K562 (cell line): ENCODE data around the gene BEND4. TPM values are rescaled to one million over a fixed set of nuclear protein-coding genes. Genes with fewer than 3 reads are reported as not detected.

Experiments
- ATAC-seq: fragments of 200-7000 bp; cut with Tn5 transposase; 3 replicates; pipeline ENCODE4 v1.9.1; 2020; ENCODE audit warnings: moderate library complexity
- BruUV-seq: library from RNA; stranded (reverse); fragments of 400-500 nt; replicated peaks from 2 replicates; lab custom pipeline; 2021; lab: Mats Ljungman, UMichigan
- CTCF ChIA-PET: fragments of 300-600 bp; formaldehyde crosslinking; extraction: SDS; loops from one replicate; lab custom pipeline; 2021; ENCODE audit warnings: low intra/inter-chr PET ratio; lab: Yijun Ruan, JAX
- POLR2A ChIA-PET: fragments of 300-600, 350-650 bp; sonication (Branson Sonifier 250); formaldehyde crosslinking; extraction: SDS; loops from one replicate; lab custom pipeline; 2021; ENCODE audit warnings: antibody characterized with exemption, inconsistent platforms; lab: Yijun Ruan, JAX
- DNase-seq, 4 experiments: peaks; one replicate each; pipeline versions ENCODE4 v3.0.0 to v3.0.0-alpha.2; 2011 to 2018; ENCODE audit warnings: low spot score in 3 of 4, mixed read lengths in 3 of 4; ENCODE audit errors: extremely low read depth in 1 of 4
- FAIRE-seq: peaks from 2 replicates; lab custom pipeline; 2011; peaks lifted over from hg19 to GRCh38; lab: Jason Lieb, UNC
- H2AFZ ChIP-seq: 2 replicates; pipeline ENCODE4 v1.6.0; 2011; ENCODE audit warnings: low read depth, low read length, control low read depth, inconsistent platforms
- H3K27ac ChIP-seq: fragments of 200-600 bp; 3 replicates; pipeline ENCODE4 v1.8.0; 2011; ENCODE audit warnings: low read depth, mild to moderate bottlenecking, control low read depth, inconsistent platforms, low read length, moderate library complexity, mixed read lengths; ENCODE audit errors: extremely low read depth
- H3K27me3 ChIP-seq, 2 experiments: fragments of 300-600 bp in 1 of 2; 2 replicates in 1 of 2; 3 replicates in 1 of 2; pipeline versions ENCODE4 v1.6.0 to v1.8.0; 2011; ENCODE audit warnings: inconsistent platforms in 2 of 2, low read length in 2 of 2, mild to moderate bottlenecking in 1 of 2, mixed read lengths in 1 of 2, moderate library complexity in 1 of 2; ENCODE audit not compliant: control insufficient read depth in 2 of 2, insufficient read depth in 2 of 2
- H3K36me3 ChIP-seq: fragments of 300-600 bp; 3 replicates; pipeline ENCODE4 v1.8.0; 2011; ENCODE audit warnings: mild to moderate bottlenecking, low read length, inconsistent platforms; ENCODE audit not compliant: control insufficient read depth, insufficient read depth
- H3K4me1 ChIP-seq, 2 experiments: fragments of 200-600 bp in 1 of 2; replicated peaks in 1 of 2; 2 replicates in 1 of 2; 3 replicates in 1 of 2; pipeline versions ENCODE4 v1.5.1 to v1.8.0; 2011; ENCODE audit warnings: inconsistent platforms in 2 of 2, low read length in 2 of 2, mild to moderate bottlenecking in 1 of 2, mixed read lengths in 1 of 2, moderate library complexity in 1 of 2; ENCODE audit not compliant: control insufficient read depth in 2 of 2, insufficient read depth in 2 of 2
- H3K4me2 ChIP-seq: 2 replicates; pipeline ENCODE4 v1.6.1; 2011; ENCODE audit warnings: low read length, control low read depth, inconsistent platforms, mixed read lengths; ENCODE audit not compliant: insufficient read depth
- H3K4me3 ChIP-seq: fragments of 200-600 bp; sonication (generic), shearing (Covaris generic); 2 replicates; pipeline ENCODE4 v1.5.1; 2016; ENCODE audit warnings: control low read depth, inconsistent platforms
- H3K79me2 ChIP-seq: fragments of 200-600 bp; 3 replicates; pipeline ENCODE4 v1.8.0; 2011; ENCODE audit warnings: low read length, inconsistent platforms; ENCODE audit not compliant: control insufficient read depth, insufficient read depth
- H3K9ac ChIP-seq, 2 experiments: 2 replicates each; pipeline versions ENCODE4 v1.6.0 to v1.6.1; 2011; ENCODE audit warnings: low read depth in 2 of 2, low read length in 2 of 2, control low read depth in 1 of 2, inconsistent platforms in 1 of 2, mild to moderate bottlenecking in 1 of 2, mixed read lengths in 1 of 2; ENCODE audit not compliant: insufficient read depth in 1 of 2
- H3K9me1 ChIP-seq: one replicate; pipeline ENCODE4 v1.6.0; 2011; ENCODE audit warnings: inconsistent platforms, mild to moderate bottlenecking, low read length, moderate library complexity; ENCODE audit not compliant: control insufficient read depth, insufficient read depth
- H3K9me3 ChIP-seq: replicated peaks from 2 replicates; pipeline ENCODE4 v1.5.1; 2011; ENCODE audit warnings: low read depth, low read length, inconsistent platforms; ENCODE audit not compliant: control insufficient read depth, insufficient read depth
- H4K20me1 ChIP-seq: replicated peaks from 2 replicates; pipeline ENCODE4 v1.6.1; 2011; ENCODE audit warnings: low read length, inconsistent platforms, mixed read lengths; ENCODE audit not compliant: control insufficient read depth, insufficient read depth
- CEBPG ChIP-seq, 3 experiments: fragments of 200-800 bp in 1 of 3; sonication (Bioruptor generic) in 1 of 3; sonication (generic) in 1 of 3; formaldehyde crosslinking in 1 of 3; IDR thresholded peaks in 2 of 3; conservative IDR thresholded peaks in 1 of 3; 2 replicates each; pipeline versions ENCODE4 v1.6.1 to v1.8.0; 2016 to 2022; ENCODE audit warnings: missing compliant biosample characterization in 2 of 3, missing genetic modification characterization in 2 of 3, mild to moderate bottlenecking in 1 of 3, missing genetic modification reagents in 1 of 3
- MITF ChIP-seq: IDR thresholded peaks from 2 replicates; pipeline ENCODE4 v1.6.1; 2014; ENCODE audit warnings: antibody characterized with exemption
- NBN ChIP-seq: fragments of 450-650 bp; IDR thresholded peaks from 2 replicates; pipeline ENCODE4 v1.6.1; 2016; ENCODE audit warnings: low read depth, mild to moderate bottlenecking
- PHB2 ChIP-seq: fragments of 450-650 bp; IDR thresholded peaks from 2 replicates; pipeline ENCODE4 v1.6.1; 2017; ENCODE audit warnings: low read depth
- PTTG1 ChIP-seq: fragments of 450-650 bp; IDR thresholded peaks from 2 replicates; pipeline ENCODE4 v1.6.1; 2016; ENCODE audit warnings: low read depth, mild to moderate bottlenecking, missing genetic modification characterization, missing compliant biosample characterization
- XRCC5 ChIP-seq: fragments of 200-400 bp; formaldehyde crosslinking; IDR thresholded peaks from 2 replicates; pipeline ENCODE4 v1.6.1; 2017; ENCODE audit warnings: low read depth, mild to moderate bottlenecking, low read length
- ZBTB8A ChIP-seq: fragments of 450-650 bp; IDR thresholded peaks from 2 replicates; pipeline ENCODE4 v1.6.1; 2018; ENCODE audit warnings: mild to moderate bottlenecking, moderate library complexity; ENCODE audit not compliant: partially characterized antibody
- ZNF583 ChIP-seq: fragments of 250-450 bp; sonication (Bioruptor Pico); IDR thresholded peaks from 2 replicates; pipeline ENCODE4 v1.4.0; 2020
- ZNF717 ChIP-seq: fragments of 250-450 bp; sonication (Bioruptor Pico); IDR thresholded peaks from 2 replicates; pipeline ENCODE4 v1.5.0; 2021
- WGBS: fragments of 100-300 bp; shearing (Covaris generic); methylation state at CpG from one replicate; pipeline ENCODE4 v1.1.6; 2016; ENCODE audit warnings: low coverage, mixed read lengths; ENCODE audit not compliant: insufficient coverage; ENCODE audit errors: missing lambda C conversion rate; 5-methylcytosine and 5-hydroxymethylcytosine counted together
- in situ Hi-C: fragments of 300-500 bp; cut with MboI; formaldehyde crosslinking; loops from 4 replicates; pipeline ENCODE4 v1.15.0; 2018; ENCODE audit warnings: inconsistent platforms, mixed read lengths
- intact Hi-C: fragments of 100-400 bp; cut with micrococcal nuclease; formaldehyde crosslinking; loops from 2 replicates; pipeline ENCODE4 v1.14.2; 2022
- polyA plus RNA-seq, 8 experiments: library from polyadenylated mRNA; depleted of rRNA in 4 of 8; stranded (reverse) in 5 of 8; unstranded in 3 of 8; fragments of >200 nt; fragmentation: Nextera tagmentation in 2 of 8; fragmentation: Illumina TruSeq in 1 of 8; extraction: Ambion mirVana in 2 of 8; extraction: Trizol in 1 of 8; gene quantifications; 2 replicates each; pipeline versions ENCODE4 v1.2.1 to v1.2.3, GENCODE V29; 2011 to 2014; ENCODE audit warnings: inconsistent platforms in 1 of 8, missing spikeins in 1 of 8
- total RNA-seq, 7 experiments: library from RNA; depleted of rRNA in 6 of 7; stranded (reverse); fragments of >200 nt in 6 of 7; fragmentation: Illumina TruSeq in 2 of 7; extraction: Trizol in 2 of 7; gene quantifications; 2 replicates each; pipeline versions ENCODE4 v1.2.1 to v1.2.3, GENCODE V29; 2011 to 2021; ENCODE audit warnings: low replicate concordance in 1 of 7

BEND4 gene
- total and polyA plus RNA-seq, 9 of the 15 experiments (the other 6 are each of a cell fraction or from before 2014, with no cell fraction given): not detected

DNA sequence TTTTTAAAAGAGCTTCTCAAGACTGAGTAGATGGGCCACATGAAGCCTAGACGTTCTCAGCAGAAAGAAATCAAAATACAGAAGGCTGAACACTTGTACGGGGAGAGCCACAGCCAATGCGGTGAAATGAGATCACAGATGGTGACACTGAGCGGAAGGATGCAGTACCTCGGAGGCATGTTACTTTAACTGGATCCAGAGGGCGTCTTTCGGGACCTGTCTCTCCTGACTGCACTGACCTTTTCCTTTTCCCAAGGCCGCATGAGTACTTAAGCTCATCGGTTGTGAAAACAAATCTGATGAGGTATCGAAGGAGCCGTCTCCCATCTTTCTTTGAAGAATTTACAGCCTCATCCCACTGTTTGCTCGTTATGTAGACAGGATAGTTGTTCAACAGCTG, 32.6 kb downstream of the BEND4 start:
- ChIA-PET POLR2A (interaction anchor here (1.3 kb wide), 1 partner anchor 10 kb away, joined by 5 read pairs; no protein-coding TSS in a partner anchor), CTCF (no interaction called here)
- Histone ChIP-seq H3K4me3 (no peak overlapping the region), H3K9ac (no peak overlapping the region), H3K9me3 (no peaks in the 10 kb centered on the region), H2AFZ (no peak overlapping the region), H3K9me1 (no peaks in the 10 kb centered on the region), H3K36me3 (no peaks in the 10 kb centered on the region), H3K27me3 (peaks cover 27 to 34% of the 10 kb centered on the region in 2 experiments), H3K4me1 (no peaks in the 10 kb centered on the region), H3K27ac (no peak overlapping the region), H3K79me2 (no peaks in the 10 kb centered on the region), H3K4me2 (no peak overlapping the region), H4K20me1 (no peaks in the 10 kb centered on the region)
- WGBS: 2% methylated on average over 12 of the region's 12 CpGs
- in situ Hi-C loops (no loop called here), intact Hi-C loops (no loop called here)
- no TSS peak for BruUV-seq
- TF ChIP-seq MITF (no peak), PTTG1 (tag) (no peak), ZNF583 (CRISPR knock-in tag) (no peak), XRCC5 (no peak), CEBPG (CRISPR knock-in tag; IDR thresholded peaks at IDR 0.05) (no peak), CEBPG (tag; conservative IDR thresholded peaks at IDR 0.05 in 1 of 2, IDR thresholded peaks at IDR 0.05 in 1 of 2) (no peak), NBN (no peak), PHB2 (no peak), ZBTB8A (no peak), ZNF717 (CRISPR knock-in tag) (no peak)
- DNase-seq: no peak
- ATAC-seq: no peak
- no peak for FAIRE-seq
